ENCODE data around the gene ST6GALNAC1. TPM values are rescaled to one million over a fixed set of nuclear protein-coding genes. Genes with fewer than 3 reads are reported as not detected.

ST6GALNAC1 gene
- polyA plus RNA-seq (ENCODE audit: insufficient read length) = 0.70 TPM

- no peak for DNase-seq (ENCODE audit: low read depth)
Observed at GRCh38 chr17:76643553-76644148, at the start of gene ST6GALNAC1. Gene ST6GALNAC1, minus strand, starts transcription at chr17:76643757. Its CDS starts 119 bp downstream, at chr17:76643638.

GRCh38 chr17:76691379-76692191, 48.0 kb upstream of the ST6GALNAC1 start:
- no peak for DNase-seq (ENCODE audit: low read depth)

- no peak for DNase-seq (ENCODE audit: low read depth)
Observed at GRCh38 chr17:76690596-76691280, 47.2 kb upstream of the ST6GALNAC1 start.

GRCh38 chr17:76689859-76690258, 46.3 kb upstream of the ST6GALNAC1 start:
- DNase-seq (ENCODE audit: low read depth) = no peak

- DNase-seq (ENCODE audit: low read depth) = no peak
Observed at GRCh38 chr17:76688165-76688622, 44.6 kb upstream of the ST6GALNAC1 start.

- DNase-seq (ENCODE audit: low read depth) = no peak
Observed at GRCh38 chr17:76687298-76688164, 44.0 kb upstream of the ST6GALNAC1 start.

- DNase-seq (ENCODE audit: low read depth) = no peak
Observed at GRCh38 chr17:76686538-76687297, 43.2 kb upstream of the ST6GALNAC1 start.

- no peak for DNase-seq (ENCODE audit: low read depth)
Observed at GRCh38 chr17:76685846-76686245, 42.3 kb upstream of the ST6GALNAC1 start.

- no peak for DNase-seq (ENCODE audit: low read depth)
Observed at GRCh38 chr17:76685366-76685765, 41.8 kb upstream of the ST6GALNAC1 start.

- no peak for DNase-seq (ENCODE audit: low read depth)
Observed at GRCh38 chr17:76684756-76685155, 41.2 kb upstream of the ST6GALNAC1 start.

- no peak for DNase-seq (ENCODE audit: low read depth)
Observed at GRCh38 chr17:76683921-76684745, 40.6 kb upstream of the ST6GALNAC1 start.

GRCh38 chr17:76683011-76683755, 39.6 kb upstream of the ST6GALNAC1 start:
- DNase-seq (ENCODE audit: low read depth) = no peak

- no peak for DNase-seq (ENCODE audit: low read depth)
Observed at GRCh38 chr17:76682296-76682695, 38.7 kb upstream of the ST6GALNAC1 start.

- no peak for DNase-seq (ENCODE audit: low read depth)
Observed at GRCh38 chr17:76681222-76682137, 37.9 kb upstream of the ST6GALNAC1 start.

- DNase-seq (ENCODE audit: low read depth) = no peak
Observed at GRCh38 chr17:76679239-76679638, 35.7 kb upstream of the ST6GALNAC1 start.

GRCh38 chr17:76678330-76678729, 34.8 kb upstream of the ST6GALNAC1 start:
- no peak for DNase-seq (ENCODE audit: low read depth)

- DNase-seq (ENCODE audit: low read depth) = no peak
Observed at GRCh38 chr17:76677406-76677805, 33.8 kb upstream of the ST6GALNAC1 start.

- DNase-seq (ENCODE audit: low read depth) = no peak
Observed at GRCh38 chr17:76676629-76677028, 33.1 kb upstream of the ST6GALNAC1 start.

Data from forelimb muscle (tissue), 1 donor.